GM12872 (cell line): ENCODE results near the gene CHID1.

Experiments used
- TF ChIP-seq, protein P1 (sequence below): IDR thresholded peaks from 3 replicates; pipeline ENCODE4 v1.5.1; 2011; ENCODE audit warnings: low read depth, mild to moderate bottlenecking, low read length, moderate library complexity; ENCODE audit not compliant: insufficient read depth

Gene CHID1

DNA sequence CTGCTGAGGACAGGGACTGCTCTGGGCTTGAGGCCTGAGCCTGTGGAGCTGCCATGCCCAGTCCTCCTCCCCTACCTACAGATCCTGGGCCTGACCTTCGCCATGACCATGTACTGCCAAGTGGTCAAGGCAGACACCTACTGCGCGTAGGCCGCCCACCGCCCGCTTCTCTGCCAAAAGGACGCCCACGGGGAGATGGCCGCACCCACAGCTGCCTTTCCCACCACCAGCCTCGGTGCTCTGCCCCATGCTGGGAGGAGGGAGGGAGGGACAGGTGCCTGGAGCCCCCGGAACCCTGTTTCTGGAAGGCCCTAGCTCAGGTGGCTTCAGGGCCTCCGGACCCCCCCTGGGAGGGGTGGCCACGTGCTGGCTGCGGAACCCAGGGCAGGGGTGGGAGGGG is 44.1 kb downstream of the CHID1 start:
- TF ChIP-seq, protein P1, sequence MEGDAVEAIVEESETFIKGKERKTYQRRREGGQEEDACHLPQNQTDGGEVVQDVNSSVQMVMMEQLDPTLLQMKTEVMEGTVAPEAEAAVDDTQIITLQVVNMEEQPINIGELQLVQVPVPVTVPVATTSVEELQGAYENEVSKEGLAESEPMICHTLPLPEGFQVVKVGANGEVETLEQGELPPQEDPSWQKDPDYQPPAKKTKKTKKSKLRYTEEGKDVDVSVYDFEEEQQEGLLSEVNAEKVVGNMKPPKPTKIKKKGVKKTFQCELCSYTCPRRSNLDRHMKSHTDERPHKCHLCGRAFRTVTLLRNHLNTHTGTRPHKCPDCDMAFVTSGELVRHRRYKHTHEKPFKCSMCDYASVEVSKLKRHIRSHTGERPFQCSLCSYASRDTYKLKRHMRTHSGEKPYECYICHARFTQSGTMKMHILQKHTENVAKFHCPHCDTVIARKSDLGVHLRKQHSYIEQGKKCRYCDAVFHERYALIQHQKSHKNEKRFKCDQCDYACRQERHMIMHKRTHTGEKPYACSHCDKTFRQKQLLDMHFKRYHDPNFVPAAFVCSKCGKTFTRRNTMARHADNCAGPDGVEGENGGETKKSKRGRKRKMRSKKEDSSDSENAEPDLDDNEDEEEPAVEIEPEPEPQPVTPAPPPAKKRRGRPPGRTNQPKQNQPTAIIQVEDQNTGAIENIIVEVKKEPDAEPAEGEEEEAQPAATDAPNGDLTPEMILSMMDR, result no peak

DNA sequence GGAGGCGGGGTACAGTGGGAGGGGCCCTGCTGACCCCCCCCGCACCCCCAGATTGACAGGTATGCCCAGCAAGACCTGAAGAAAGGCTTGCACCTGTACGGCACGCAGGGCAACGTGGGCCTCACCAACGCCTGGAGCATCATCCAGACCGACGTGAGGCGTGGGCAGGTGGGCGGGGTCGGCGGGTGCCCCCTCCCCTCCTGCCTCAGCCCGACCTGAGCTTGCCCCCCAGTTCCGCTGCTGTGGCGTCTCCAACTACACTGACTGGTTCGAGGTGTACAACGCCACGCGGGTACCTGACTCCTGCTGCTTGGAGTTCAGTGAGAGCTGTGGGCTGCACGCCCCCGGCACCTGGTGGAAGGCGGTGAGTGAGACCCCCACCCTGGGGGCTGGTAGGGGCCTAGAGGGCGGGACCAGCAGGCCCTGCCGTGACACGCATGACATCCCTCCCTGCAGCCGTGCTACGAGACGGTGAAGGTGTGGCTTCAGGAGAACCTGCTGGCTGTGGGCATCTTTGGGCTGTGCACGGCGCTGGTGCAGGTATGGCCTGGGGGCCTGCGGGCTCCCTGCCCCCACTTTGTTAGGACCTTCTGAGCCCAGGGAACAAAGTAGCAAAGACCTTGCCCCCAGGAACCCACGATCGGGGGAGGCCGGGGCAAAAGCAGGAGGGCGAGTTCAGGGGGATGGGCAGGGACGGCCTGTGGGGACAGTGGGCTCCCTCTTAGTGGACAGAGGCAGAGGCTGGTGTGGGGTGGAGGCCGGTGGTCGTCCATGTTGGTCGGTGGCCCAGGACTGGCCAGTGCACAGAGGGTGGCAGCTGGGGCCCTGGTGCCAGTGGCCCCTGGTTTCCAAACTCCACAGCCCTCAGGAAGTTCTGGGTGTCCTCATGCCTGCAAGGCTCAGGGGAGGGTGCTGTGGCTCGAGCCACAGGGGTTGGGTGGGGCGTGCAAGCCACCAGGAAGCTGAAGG is 44.9 kb downstream of the CHID1 start:
- TF ChIP-seq, protein P1, result no peak

GRCh38 chr11:864898-865297 is 45.7 kb downstream of the CHID1 start:
- TF ChIP-seq, protein P1, result no peak

DNA sequence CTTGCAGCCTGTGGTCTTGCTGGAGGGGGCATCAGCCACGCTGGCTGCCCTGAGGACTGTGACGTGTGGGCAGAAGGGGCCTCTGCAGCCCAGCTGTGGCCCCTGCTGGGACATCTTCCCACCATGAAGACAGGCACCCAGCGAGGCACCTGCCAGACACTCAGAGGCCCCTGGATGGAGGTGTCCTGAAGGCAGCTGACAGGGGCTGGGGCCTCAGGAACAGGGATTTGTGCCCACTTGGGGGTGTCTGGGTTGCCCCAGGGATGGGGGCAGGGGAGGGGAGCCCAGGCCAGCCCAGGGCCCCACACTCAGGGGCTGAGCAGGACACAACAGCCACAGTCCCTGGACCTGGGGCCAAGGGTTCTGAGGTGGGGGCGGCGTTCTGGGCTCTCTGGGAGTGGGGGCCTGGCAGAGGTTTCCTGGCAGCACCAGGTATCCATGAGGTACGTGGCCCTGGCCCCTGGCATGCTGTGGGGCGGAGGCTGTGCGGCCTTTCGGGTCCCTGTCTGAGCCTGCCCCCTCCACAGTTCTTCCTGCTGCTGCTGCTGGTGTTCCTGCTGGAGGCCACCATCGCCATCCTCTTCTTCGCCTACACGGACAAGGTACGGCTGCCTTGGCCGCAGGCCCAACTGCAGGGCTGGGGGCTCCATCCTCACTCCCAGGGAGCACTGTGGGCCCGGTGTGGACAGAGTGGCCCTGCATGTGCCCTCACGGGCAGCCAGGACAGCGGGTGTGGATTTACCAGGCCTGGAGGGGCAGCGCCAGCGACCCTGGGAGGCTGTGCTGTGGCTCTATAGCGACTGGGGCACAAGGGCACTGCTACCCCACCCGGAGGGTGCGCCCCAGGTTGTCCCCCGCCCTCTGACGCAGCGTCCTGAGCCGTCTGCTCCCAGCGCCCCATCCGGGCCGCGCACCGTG is 46.4 kb downstream of the CHID1 start:
- TF ChIP-seq, protein P1, result no peak

DNA sequence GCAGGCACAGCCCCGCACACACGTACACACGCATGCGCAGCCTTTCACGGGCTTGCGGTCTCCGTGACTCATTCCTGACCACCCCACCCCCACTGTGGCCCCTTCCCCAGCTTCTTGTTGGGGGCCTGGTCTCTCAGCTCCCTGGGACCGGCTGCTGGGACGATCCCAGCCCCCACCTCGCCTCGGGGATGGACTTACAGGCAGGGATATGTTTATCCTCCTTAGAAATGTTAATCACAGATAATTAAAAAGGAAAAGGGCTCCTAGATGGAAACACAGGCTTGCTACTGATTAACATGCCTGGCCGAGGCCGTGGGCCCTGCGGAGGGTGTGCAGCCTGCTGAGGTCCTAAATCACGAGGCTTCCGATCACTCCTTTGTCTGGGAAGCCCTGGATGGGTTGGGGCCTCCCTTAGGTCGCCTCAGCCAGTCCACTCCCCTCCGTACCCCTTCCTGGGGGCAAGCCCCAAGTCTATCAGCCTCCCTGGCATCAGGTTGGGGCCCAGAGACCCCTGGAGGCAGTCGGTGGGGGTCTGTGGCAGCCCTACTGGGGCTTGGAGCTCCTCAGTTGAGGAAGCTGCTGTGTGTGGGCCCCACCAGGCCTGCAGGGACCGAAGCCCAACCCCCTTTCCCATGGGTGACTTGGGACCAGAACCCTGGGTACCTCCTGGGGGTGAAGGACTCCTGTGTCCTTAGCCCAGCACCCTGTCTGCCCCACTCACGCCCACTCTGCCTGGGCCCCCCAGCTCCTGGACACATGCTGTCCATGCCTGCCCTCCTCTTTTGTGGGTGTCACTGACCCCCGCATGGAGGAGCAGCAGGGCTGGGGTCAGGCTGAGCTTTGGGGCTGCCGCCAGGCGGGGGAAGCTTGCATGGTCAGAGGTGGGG is 47.3 kb downstream of the CHID1 start:
- TF ChIP-seq, protein P1, result no peak

- TF ChIP-seq, protein P1, result no peak
Measured at GRCh38 chr11:862696-863022, 48.0 kb downstream of the CHID1 start.
